Fibroblast of lung (primary cell): Measurements from ENCODE around the gene ROBO3.

Experiments
- EZH2 ChIP-seq: IDR thresholded peaks from 2 replicates; pipeline ENCODE4 v1.5.1; 2012; ENCODE audit warnings: low read length, control low read depth, mild to moderate bottlenecking; ENCODE audit errors: missing control alignments
- TF ChIP-seq, protein P1 (sequence below), 2 donors: IDR thresholded peaks in 1 of 2; conservative IDR thresholded peaks in 1 of 2; 1 replicate in 1 of 2; 2 replicates in 1 of 2; pipeline ENCODE4 v1.5.1; 2011 to 2012; ENCODE audit warnings: low read length in 2 of 2, control low read depth in 1 of 2, inconsistent platforms in 1 of 2, low read depth in 1 of 2, mild to moderate bottlenecking in 1 of 2

DNA sequence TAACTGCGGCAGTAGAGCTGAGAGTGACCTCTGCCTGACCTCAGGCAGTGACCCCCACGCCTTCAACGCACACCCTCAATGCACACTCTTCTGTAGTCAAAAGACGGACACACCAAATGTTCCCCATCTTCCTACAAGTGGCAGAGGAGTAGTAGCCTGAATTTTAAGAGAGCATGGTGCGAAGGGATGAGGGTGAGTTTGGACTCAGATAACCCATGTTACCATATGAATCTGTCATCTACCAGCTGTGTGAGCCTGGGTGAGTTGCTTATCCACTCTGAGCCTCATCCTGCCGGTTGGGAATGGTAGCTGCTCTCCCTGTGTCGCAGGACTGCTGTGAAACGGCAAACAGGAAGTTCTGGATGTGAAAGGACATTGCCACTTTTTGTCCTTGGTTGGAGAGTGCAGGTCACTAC is 20.6 kb upstream of the ROBO3 start:
- TF ChIP-seq, protein P1, sequence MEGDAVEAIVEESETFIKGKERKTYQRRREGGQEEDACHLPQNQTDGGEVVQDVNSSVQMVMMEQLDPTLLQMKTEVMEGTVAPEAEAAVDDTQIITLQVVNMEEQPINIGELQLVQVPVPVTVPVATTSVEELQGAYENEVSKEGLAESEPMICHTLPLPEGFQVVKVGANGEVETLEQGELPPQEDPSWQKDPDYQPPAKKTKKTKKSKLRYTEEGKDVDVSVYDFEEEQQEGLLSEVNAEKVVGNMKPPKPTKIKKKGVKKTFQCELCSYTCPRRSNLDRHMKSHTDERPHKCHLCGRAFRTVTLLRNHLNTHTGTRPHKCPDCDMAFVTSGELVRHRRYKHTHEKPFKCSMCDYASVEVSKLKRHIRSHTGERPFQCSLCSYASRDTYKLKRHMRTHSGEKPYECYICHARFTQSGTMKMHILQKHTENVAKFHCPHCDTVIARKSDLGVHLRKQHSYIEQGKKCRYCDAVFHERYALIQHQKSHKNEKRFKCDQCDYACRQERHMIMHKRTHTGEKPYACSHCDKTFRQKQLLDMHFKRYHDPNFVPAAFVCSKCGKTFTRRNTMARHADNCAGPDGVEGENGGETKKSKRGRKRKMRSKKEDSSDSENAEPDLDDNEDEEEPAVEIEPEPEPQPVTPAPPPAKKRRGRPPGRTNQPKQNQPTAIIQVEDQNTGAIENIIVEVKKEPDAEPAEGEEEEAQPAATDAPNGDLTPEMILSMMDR (conservative IDR thresholded peaks at IDR 0.05 in 1 of 2, IDR thresholded peaks at IDR 0.05 in 1 of 2; ENCODE audit: low read depth in 1 of 2, low read length in 2 of 2), result no peak
- TF ChIP-seq EZH2, result peak; percentile 79
